IMR-90 (cell line): ENCODE data around the gene WDR27. TPM values are rescaled to one million over a fixed set of nuclear protein-coding genes. Genes with fewer than 3 reads are reported as not detected.

Experiments used
- ATAC-seq: fragments of 200-7000 bp; cut with Tn5 transposase; 2 replicates; pipeline ENCODE4 v1.9.1; 2020; ENCODE audit warnings: low read depth, mild to moderate bottlenecking, moderate library complexity
- BruUV-seq: library from RNA; stranded (reverse); fragments of 400-500 nt; replicated peaks from 2 replicates; lab custom pipeline; 2021; lab: Mats Ljungman, UMichigan
- CTCF ChIA-PET: fragments of 300-600 bp; formaldehyde crosslinking; extraction: SDS; loops from one replicate; lab custom pipeline; 2021; ENCODE audit warnings: antibody characterized with exemption; lab: Yijun Ruan, JAX
- POLR2A ChIA-PET: fragments of 300-600 bp; sonication (Branson Sonifier 250); formaldehyde crosslinking; loops from one replicate; lab custom pipeline; 2022; ENCODE audit warnings: antibody characterized with exemption; ENCODE audit not compliant: unreplicated experiment; lab: Charles Lee
- DNase-seq: peaks from one replicate; pipeline ENCODE4 v3.0.0; 2013
- H2AFZ ChIP-seq: replicated peaks from 2 replicates; pipeline ENCODE3; 2013; ENCODE audit warnings: low read length, mild to moderate bottlenecking; ENCODE audit not compliant: poor library complexity
- H2AK5ac ChIP-seq: 2 replicates; pipeline ENCODE4 v1.6.1; 2013; ENCODE audit warnings: low read depth, low read length, inconsistent platforms
- H2AK9ac ChIP-seq: replicated peaks from 2 replicates; pipeline ENCODE3; 2013; ENCODE audit warnings: mild to moderate bottlenecking, low read depth, low read length, moderate library complexity; ENCODE audit not compliant: poor library complexity
- H2BK120ac ChIP-seq: 2 replicates; pipeline ENCODE4 v1.6.1; 2013; ENCODE audit warnings: low read depth, low read length, inconsistent platforms
- H2BK15ac ChIP-seq: 3 replicates; pipeline ENCODE4 v1.6.1; 2013; ENCODE audit warnings: low read depth, low read length, inconsistent platforms
- H2BK20ac ChIP-seq: 2 replicates; pipeline ENCODE4 v1.6.1; 2013; ENCODE audit warnings: low read depth, mild to moderate bottlenecking, inconsistent platforms, low read length, moderate library complexity
- H2BK5ac ChIP-seq: 2 replicates; pipeline ENCODE4 v1.6.1; 2013; ENCODE audit warnings: mild to moderate bottlenecking, low read depth, low read length, inconsistent platforms; ENCODE audit not compliant: poor library complexity, severe bottlenecking
- H3K14ac ChIP-seq: replicated peaks from 2 replicates; pipeline ENCODE4 v1.6.1; 2013; ENCODE audit warnings: low read depth, low read length, inconsistent platforms
- H3K18ac ChIP-seq: 2 replicates; pipeline ENCODE4 v1.6.1; 2013; ENCODE audit warnings: low read depth, low read length, control low read depth
- H3K23ac ChIP-seq: 2 replicates; pipeline ENCODE4 v1.6.1; 2013; ENCODE audit warnings: low read depth, low read length, inconsistent platforms
- H3K27ac ChIP-seq: 2 replicates; pipeline ENCODE4 v1.5.1; 2013; ENCODE audit warnings: mild to moderate bottlenecking, control low read depth, low read length; ENCODE audit not compliant: insufficient read depth
- H3K27me3 ChIP-seq: 2 replicates; pipeline ENCODE4 v1.6.1; 2013; ENCODE audit warnings: low read length; ENCODE audit not compliant: control insufficient read depth, insufficient read depth
- H3K36me3 ChIP-seq: 2 replicates; pipeline ENCODE4 v1.6.1; 2013; ENCODE audit warnings: low read length, mixed read lengths; ENCODE audit not compliant: control insufficient read depth, insufficient read depth
- H3K4ac ChIP-seq: 2 replicates; pipeline ENCODE4 v1.6.1; 2013; ENCODE audit warnings: low read depth, low read length, inconsistent platforms
- H3K4me1 ChIP-seq: 2 replicates; pipeline ENCODE4 v1.6.1; 2013; ENCODE audit warnings: low read length, mixed read lengths; ENCODE audit not compliant: control insufficient read depth, insufficient read depth
- H3K4me2 ChIP-seq: 2 replicates; pipeline ENCODE4 v1.6.1; 2013; ENCODE audit warnings: low read depth, mild to moderate bottlenecking, control low read depth, low read length, moderate library complexity
- H3K4me3 ChIP-seq: 2 replicates; pipeline ENCODE4 v1.5.1; 2013; ENCODE audit warnings: low read depth, mild to moderate bottlenecking, control low read depth, low read length, moderate library complexity; ENCODE audit not compliant: insufficient read depth
- H3K56ac ChIP-seq: 2 replicates; pipeline ENCODE4 v1.6.1; 2013; ENCODE audit warnings: low read length, inconsistent platforms; ENCODE audit not compliant: insufficient read depth; ENCODE audit errors: extremely low read depth
- H3K79me1 ChIP-seq, 2 experiments: 2 replicates each; pipeline ENCODE4 v1.6.1; 2013; ENCODE audit warnings: low read length in 2 of 2, inconsistent platforms in 1 of 2, low read depth in 1 of 2
- H3K9ac ChIP-seq: 2 replicates; pipeline ENCODE4 v1.6.1; 2013; ENCODE audit warnings: low read depth, low read length, control low read depth
- H3K9me1 ChIP-seq: 2 replicates; pipeline ENCODE4 v1.6.1; 2013; ENCODE audit warnings: low read length, inconsistent platforms; ENCODE audit not compliant: insufficient read depth
- H3K9me3 ChIP-seq: 2 replicates; pipeline ENCODE4 v1.6.1; 2013; ENCODE audit warnings: low read length; ENCODE audit not compliant: control insufficient read depth, insufficient read depth
- H4K20me1 ChIP-seq: 2 replicates; pipeline ENCODE4 v1.6.1; 2013; ENCODE audit warnings: low read length, inconsistent platforms; ENCODE audit not compliant: insufficient read depth
- H4K5ac ChIP-seq: 2 replicates; pipeline ENCODE4 v1.6.1; 2013; ENCODE audit warnings: mild to moderate bottlenecking, low read depth, low read length, control low read depth
- H4K8ac ChIP-seq, 2 experiments: 2 replicates each; pipeline ENCODE4 v1.6.1; 2013; ENCODE audit warnings: low read depth in 2 of 2, low read length in 2 of 2, control low read depth in 1 of 2, inconsistent platforms in 1 of 2
- H4K91ac ChIP-seq: 2 replicates; pipeline ENCODE4 v1.6.1; 2013; ENCODE audit warnings: low read depth, low read length, inconsistent platforms; ENCODE audit not compliant: insufficient read depth
- CHD1 ChIP-seq: IDR thresholded peaks from 2 replicates; pipeline ENCODE4 v1.6.1; 2012; ENCODE audit warnings: low read depth, low read length, improper control_type of control experiment
- MXI1 ChIP-seq: IDR thresholded peaks from 2 replicates; pipeline ENCODE4 v1.6.1; 2012; ENCODE audit warnings: low read depth, mild to moderate bottlenecking, low read length, moderate library complexity, borderline replicate concordance
- NFE2L2 ChIP-seq: fragments of 150-350 bp; IDR thresholded peaks from 2 replicates; pipeline ENCODE4 v1.6.1; 2016; ENCODE audit warnings: low read depth, mild to moderate bottlenecking, low read length
- RAD21 ChIP-seq: IDR thresholded peaks from 2 replicates; pipeline ENCODE4 v1.6.1; 2012; ENCODE audit warnings: low read length, improper control_type of control experiment
- WGBS, 2 experiments: methylation state at CpG; one replicate each; pipeline versions ENCODE4 v1.1.5 to v1.1.7; 2013; ENCODE audit warnings: missing lambda C conversion rate in 2 of 2; ENCODE audit not compliant: insufficient read length in 1 of 2; ENCODE audit errors: extremely low coverage in 2 of 2; 5-methylcytosine and 5-hydroxymethylcytosine counted together
- dilution Hi-C: fragments of 300-500 bp; cut with HindIII; formaldehyde crosslinking; loops from one replicate; pipeline ENCODE4 v1.14.3; 2018; ENCODE audit warnings: low sequenced_read_pairs; ENCODE audit not compliant: unreplicated experiment
- in situ Hi-C: fragments of 300-500 bp; cut with MboI; formaldehyde crosslinking; loops from 3 replicates; pipeline ENCODE4 v1.14.3; 2019; ENCODE audit warnings: low sequenced_read_pairs, inconsistent platforms, mixed read lengths
- intact Hi-C: fragments of 100-400 bp; cut with micrococcal nuclease; formaldehyde crosslinking; loops from 2 replicates; pipeline ENCODE4 v1.10.0; 2022
- polyA plus RNA-seq, 3 experiments: library from polyadenylated mRNA; depleted of rRNA; stranded (reverse); fragments of >200 nt; gene quantifications; 2 replicates each; pipeline ENCODE4 v1.2.3, GENCODE V29; 2012; ENCODE audit warnings: low replicate concordance in 1 of 3
- total RNA-seq: library from RNA; depleted of rRNA; stranded (reverse); fragments of >200 nt; gene quantifications from 2 replicates; pipeline ENCODE4 v1.2.3, GENCODE V29; 2012
- TF ChIP-seq, protein P1 (sequence below): fragments of 150-350 bp; IDR thresholded peaks from 2 replicates; pipeline ENCODE4 v1.6.1; 2016; ENCODE audit warnings: low read depth, mild to moderate bottlenecking, low read length, moderate library complexity, borderline replicate concordance
- TF ChIP-seq, protein P2 (sequence below): conservative IDR thresholded peaks from 2 replicates; pipeline ENCODE4 v1.5.1; 2012; ENCODE audit warnings: mild to moderate bottlenecking, low read depth, low read length, improper control_type of control experiment

The WDR27 gene
- total and polyA plus RNA-seq, 2 of the 4 experiments (the other 2 are of a cell fraction), result 7.0 to 18.5 TPM

- peaks cover 2% of the 10 kb centered on the region for H3K9me3 ChIP-seq
- TF ChIP-seq, protein P1, sequence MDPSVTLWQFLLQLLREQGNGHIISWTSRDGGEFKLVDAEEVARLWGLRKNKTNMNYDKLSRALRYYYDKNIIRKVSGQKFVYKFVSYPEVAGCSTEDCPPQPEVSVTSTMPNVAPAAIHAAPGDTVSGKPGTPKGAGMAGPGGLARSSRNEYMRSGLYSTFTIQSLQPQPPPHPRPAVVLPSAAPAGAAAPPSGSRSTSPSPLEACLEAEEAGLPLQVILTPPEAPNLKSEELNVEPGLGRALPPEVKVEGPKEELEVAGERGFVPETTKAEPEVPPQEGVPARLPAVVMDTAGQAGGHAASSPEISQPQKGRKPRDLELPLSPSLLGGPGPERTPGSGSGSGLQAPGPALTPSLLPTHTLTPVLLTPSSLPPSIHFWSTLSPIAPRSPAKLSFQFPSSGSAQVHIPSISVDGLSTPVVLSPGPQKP, result no peak
- TF ChIP-seq NFE2L2 (no peak), RAD21 (no peak), MXI1 (no peak), CHD1 (no peak)
- TF ChIP-seq, protein P2, sequence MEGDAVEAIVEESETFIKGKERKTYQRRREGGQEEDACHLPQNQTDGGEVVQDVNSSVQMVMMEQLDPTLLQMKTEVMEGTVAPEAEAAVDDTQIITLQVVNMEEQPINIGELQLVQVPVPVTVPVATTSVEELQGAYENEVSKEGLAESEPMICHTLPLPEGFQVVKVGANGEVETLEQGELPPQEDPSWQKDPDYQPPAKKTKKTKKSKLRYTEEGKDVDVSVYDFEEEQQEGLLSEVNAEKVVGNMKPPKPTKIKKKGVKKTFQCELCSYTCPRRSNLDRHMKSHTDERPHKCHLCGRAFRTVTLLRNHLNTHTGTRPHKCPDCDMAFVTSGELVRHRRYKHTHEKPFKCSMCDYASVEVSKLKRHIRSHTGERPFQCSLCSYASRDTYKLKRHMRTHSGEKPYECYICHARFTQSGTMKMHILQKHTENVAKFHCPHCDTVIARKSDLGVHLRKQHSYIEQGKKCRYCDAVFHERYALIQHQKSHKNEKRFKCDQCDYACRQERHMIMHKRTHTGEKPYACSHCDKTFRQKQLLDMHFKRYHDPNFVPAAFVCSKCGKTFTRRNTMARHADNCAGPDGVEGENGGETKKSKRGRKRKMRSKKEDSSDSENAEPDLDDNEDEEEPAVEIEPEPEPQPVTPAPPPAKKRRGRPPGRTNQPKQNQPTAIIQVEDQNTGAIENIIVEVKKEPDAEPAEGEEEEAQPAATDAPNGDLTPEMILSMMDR, result no peak
- H3K4me2 ChIP-seq, result no peak overlapping the region
- H4K91ac ChIP-seq, result no peak overlapping the region
- no peaks in the 10 kb centered on the region for H4K20me1 ChIP-seq
- H3K4me3 ChIP-seq, result no peak overlapping the region
- H3K36me3 ChIP-seq, result no peaks in the 10 kb centered on the region
- no peak overlapping the region for H4K8ac ChIP-seq
- no peaks in the 10 kb centered on the region for H3K79me1 ChIP-seq
- BruUV-seq, result no TSS peak
- ChIA-PET POLR2A (no interaction called here), CTCF (no interaction called here)
- no peak overlapping the region for H3K27ac ChIP-seq
- dilution Hi-C loops, result no loop called here
- no peak overlapping the region for H2AK9ac ChIP-seq
- H3K27me3 ChIP-seq, result no peaks in the 10 kb centered on the region
- H3K4me1 ChIP-seq, result peaks cover 2% of the 10 kb centered on the region; the same call in 1 of the 2 replicates
- intact Hi-C loops, result no loop called here
- no peak overlapping the region for H3K56ac ChIP-seq
- no peak overlapping the region for H2AFZ ChIP-seq
- H4K5ac ChIP-seq, result no peak overlapping the region
- ATAC-seq, result no peak
- in situ Hi-C loops, result no loop called here
- no peak overlapping the region for H2BK20ac ChIP-seq
- H2BK120ac ChIP-seq, result no peak overlapping the region
- no CpG with 5 or more reads among the region's 1 CpG for WGBS, 2 experiments
- H3K23ac ChIP-seq, result no peak overlapping the region
- H3K9me1 ChIP-seq, result no peaks in the 10 kb centered on the region
- H2AK5ac ChIP-seq, result no peak overlapping the region
- DNase-seq, result no peak
- H3K9ac ChIP-seq, result no peak overlapping the region
- H3K4ac ChIP-seq, result no peak overlapping the region
- H2BK5ac ChIP-seq, result no peak overlapping the region
- no peak overlapping the region for H3K18ac ChIP-seq
- H2BK15ac ChIP-seq, result no peak overlapping the region
- H3K14ac ChIP-seq, result no peak overlapping the region
These were observed 193.4 kb downstream of the WDR27 start for GRCh38 chr6:169508452-169508851.
